CD4-positive, alpha-beta T cell treated with Interleukin-2 at 100 ng/mL for 4 hours (primary cell): ENCODE results near the gene COX7B2.

Source experiments
- DNase-seq: peaks from one replicate; pipeline ENCODE4 v3.0.0-alpha.2; 2020; ENCODE audit warnings: low spot score

The COX7B2 gene

GRCh38 chr4:46909078-46909477 lies at the start of gene COX7B2:
Gene COX7B2, minus strand, starts transcription at chr4:46909245. Its CDS starts 174,053 bp downstream, at chr4:46735192.
- DNase-seq, result no peak

- DNase-seq, result no peak
These were observed 47.4 kb upstream of the COX7B2 start for GRCh38 chr4:46956451-46956850.

GRCh38 chr4:46955601-46956000 lies 46.6 kb upstream of the COX7B2 start:
- DNase-seq, result no peak

GRCh38 chr4:46954643-46955042 lies 45.6 kb upstream of the COX7B2 start:
- DNase-seq, result no peak

- no peak for DNase-seq
These were observed 44.5 kb upstream of the COX7B2 start for GRCh38 chr4:46953564-46953963.

GRCh38 chr4:46952451-46952850 lies 43.4 kb upstream of the COX7B2 start:
- no peak for DNase-seq

GRCh38 chr4:46950826-46951225 lies 41.8 kb upstream of the COX7B2 start:
- DNase-seq, result no peak

- DNase-seq, result no peak
These were observed 40.8 kb upstream of the COX7B2 start for GRCh38 chr4:46949822-46950221.

GRCh38 chr4:46947541-46947940 lies 38.5 kb upstream of the COX7B2 start:
- no peak for DNase-seq

- no peak for DNase-seq
These were observed 38.0 kb upstream of the COX7B2 start for GRCh38 chr4:46946919-46947536.

- no peak for DNase-seq
These were observed 36.0 kb upstream of the COX7B2 start for GRCh38 chr4:46945062-46945461.

- no peak for DNase-seq
These were observed 35.3 kb upstream of the COX7B2 start for GRCh38 chr4:46944345-46944744.

- DNase-seq, result no peak
These were observed 28.4 kb upstream of the COX7B2 start for GRCh38 chr4:46937493-46937892.

- no peak for DNase-seq
These were observed 25.7 kb upstream of the COX7B2 start for GRCh38 chr4:46934726-46935125.

- no peak for DNase-seq
These were observed 24.6 kb upstream of the COX7B2 start for GRCh38 chr4:46933686-46934085.

- peak; percentile 6 for DNase-seq
These were observed 22.9 kb upstream of the COX7B2 start for GRCh38 chr4:46931981-46932380.

GRCh38 chr4:46930891-46931290 lies 21.8 kb upstream of the COX7B2 start:
- no peak for DNase-seq

- no peak for DNase-seq
These were observed 18.2 kb upstream of the COX7B2 start for GRCh38 chr4:46927201-46927600.

GRCh38 chr4:46924789-46925529 lies 15.9 kb upstream of the COX7B2 start:
- DNase-seq, result no peak

GRCh38 chr4:46922205-46922604 lies 13.2 kb upstream of the COX7B2 start:
- DNase-seq, result no peak

- no peak for DNase-seq
These were observed 897 bp downstream of the COX7B2 start for GRCh38 chr4:46908148-46908547.

- no peak for DNase-seq
These were observed 9.0 kb downstream of the COX7B2 start for GRCh38 chr4:46900082-46900481.

- no peak for DNase-seq
These were observed 14.2 kb downstream of the COX7B2 start for GRCh38 chr4:46894826-46895225.

- DNase-seq, result no peak
These were observed 19.0 kb downstream of the COX7B2 start for GRCh38 chr4:46890056-46890455.
